Skeletal muscle tissue (tissue), 4 donors: ENCODE data around the gene SYCE1L. TPM values are rescaled to one million over a fixed set of nuclear protein-coding genes. Genes with fewer than 3 reads are reported as not detected.
"Not testable (repeated sequence)": the region's sequence is repeated elsewhere in the genome, so short reads cannot be mapped to it uniquely, and the experiment has no call there.

Source experiments
- H3K27ac ChIP-seq: one replicate; pipeline ENCODE4 v1.7.0; 2013; ENCODE audit warnings: mild to moderate bottlenecking, low read depth, low read length, inconsistent platforms
- H3K27me3 ChIP-seq, 3 donors: one replicate each; pipeline ENCODE4 v1.7.0; 2013; ENCODE audit warnings: low read length in 3 of 3; ENCODE audit not compliant: control insufficient read depth in 3 of 3, insufficient read depth in 3 of 3
- H3K36me3 ChIP-seq, 3 donors: one replicate each; pipeline ENCODE4 v1.7.0; 2013; ENCODE audit warnings: low read length in 3 of 3; ENCODE audit not compliant: control insufficient read depth in 3 of 3, insufficient read depth in 3 of 3
- H3K4me1 ChIP-seq, 3 donors: one replicate each; pipeline ENCODE4 v1.7.0; 2013; ENCODE audit warnings: low read length in 3 of 3, mild to moderate bottlenecking in 3 of 3; ENCODE audit not compliant: control insufficient read depth in 3 of 3, insufficient read depth in 3 of 3
- H3K4me3 ChIP-seq, 3 donors: one replicate each; pipeline ENCODE4 v1.7.0; 2013; ENCODE audit warnings: low read length in 3 of 3
- H3K9ac ChIP-seq, 3 donors: one replicate each; pipeline ENCODE4 v1.7.0; 2013; ENCODE audit warnings: low read length in 3 of 3, mild to moderate bottlenecking in 3 of 3, moderate library complexity in 2 of 3, low read depth in 1 of 3
- H3K9me3 ChIP-seq, 3 donors: one replicate each; pipeline ENCODE4 v1.7.0; 2013; ENCODE audit warnings: low read length in 3 of 3; ENCODE audit not compliant: control insufficient read depth in 3 of 3
- total RNA-seq: library from RNA; depleted of rRNA; stranded (reverse); fragments of >200 nt; gene quantifications from one replicate; pipeline ENCODE4 v1.2.3, GENCODE V29; 2014
- donor health status: Osteomylitis.

SYCE1L gene
- total RNA-seq, 1 donor from 2014 or later = 0.52 TPM

DNA sequence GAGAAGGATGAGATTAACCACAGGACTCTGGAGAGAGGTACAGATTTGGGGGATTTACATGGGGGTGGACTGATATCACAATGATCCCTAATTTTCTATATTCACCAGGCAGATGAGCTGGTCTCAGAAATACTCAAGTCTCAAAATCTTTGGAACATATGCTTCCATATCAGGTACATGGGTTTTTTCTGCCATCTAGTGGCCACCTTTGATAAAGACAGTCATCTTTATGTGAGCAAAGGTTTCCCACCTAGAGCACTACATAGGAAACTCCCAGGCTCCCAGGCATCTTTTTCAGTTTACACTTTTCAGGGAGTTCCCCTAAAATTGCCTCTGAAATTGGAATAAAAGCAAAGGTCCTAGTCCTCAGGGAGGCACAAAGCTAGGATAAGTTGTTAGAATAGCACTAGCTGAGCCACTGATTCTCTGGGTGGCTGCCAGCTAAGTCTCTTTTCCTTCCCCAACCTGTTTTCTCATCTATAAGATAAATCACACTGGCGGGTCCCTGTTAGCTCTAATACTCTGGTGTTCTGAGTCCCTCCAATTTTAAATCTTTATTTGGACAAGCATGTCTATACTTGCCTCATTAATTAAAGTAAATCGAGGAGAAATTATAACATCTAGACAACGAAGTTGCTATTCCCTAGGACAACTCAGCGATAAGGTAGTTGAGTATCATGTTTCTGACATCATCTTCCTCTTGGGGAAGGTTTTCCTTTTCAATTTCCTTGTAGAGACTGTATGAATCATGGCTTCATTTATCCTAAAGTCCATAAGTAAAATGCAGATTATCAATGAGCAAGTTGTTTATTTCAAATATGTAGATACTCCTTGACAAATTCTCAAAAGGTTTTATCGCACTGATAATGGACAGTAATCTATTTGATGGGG lies 27.2 kb upstream of the SYCE1L start:
- Histone ChIP-seq H3K4me1 (no peaks in the 10 kb centered on the region), H3K36me3 (no peaks in the 10 kb centered on the region), H3K27me3 (peaks cover 5 to 7% (median 6%) of the 10 kb centered on the region in 3 donors), H3K9me3 (no peaks in the 10 kb centered on the region), H3K27ac (no peak overlapping the region), H3K4me3 (no peak overlapping the region), H3K9ac (no peak overlapping the region)

DNA sequence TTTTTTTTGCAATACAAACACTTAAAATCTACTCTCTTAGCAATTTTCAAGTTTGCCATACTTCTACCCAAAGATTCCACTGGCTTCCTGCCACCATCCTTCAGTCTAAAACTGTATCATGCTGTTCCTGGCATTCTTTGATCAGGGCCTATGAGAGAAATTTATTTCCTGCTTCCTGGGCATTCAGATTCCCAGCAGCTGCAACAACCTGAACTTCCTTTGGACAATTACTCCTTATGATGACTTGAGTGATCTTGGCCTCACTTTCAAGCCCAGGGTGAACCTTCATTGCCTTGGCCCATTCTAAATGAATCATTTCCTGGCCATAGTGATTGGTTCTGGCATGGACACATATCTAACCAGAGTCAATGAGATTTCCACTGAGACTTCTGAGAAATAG lies 26.3 kb upstream of the SYCE1L start:
- no peak overlapping the region for H3K4me3 ChIP-seq
- no peak overlapping the region for H3K27ac ChIP-seq
- H3K4me1 ChIP-seq = no peaks in the 10 kb centered on the region
- no peaks in the 10 kb centered on the region for H3K36me3 ChIP-seq
- H3K9ac ChIP-seq = no peak overlapping the region
- no peaks in the 10 kb centered on the region for H3K9me3 ChIP-seq
- H3K27me3 ChIP-seq = peaks cover 5 to 7% (median 6%) of the 10 kb centered on the region in 3 donors

DNA sequence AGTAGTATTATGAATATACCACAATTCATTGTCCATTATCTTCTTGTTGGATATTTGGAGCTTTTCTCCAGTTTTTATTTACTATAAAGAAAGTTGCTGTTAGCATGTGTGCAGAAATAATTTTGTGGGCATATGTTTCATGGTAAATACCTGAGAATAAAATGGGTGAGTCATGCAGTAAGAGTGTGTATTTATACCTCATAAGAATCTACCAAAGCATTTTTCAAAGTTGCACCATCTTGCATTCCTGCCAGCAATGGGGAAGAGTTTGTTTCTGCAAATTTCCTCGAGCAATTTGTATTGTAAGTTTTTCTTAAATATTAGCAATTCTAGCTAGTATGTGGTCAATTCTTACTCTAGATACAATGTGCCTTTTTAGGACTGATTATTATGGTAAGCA lies 16.1 kb upstream of the SYCE1L start:
- Histone ChIP-seq H3K27me3 (no peaks in the 10 kb centered on the region), H3K4me1 (no peaks in the 10 kb centered on the region), H3K4me3 (no peak overlapping the region), H3K27ac (no peak overlapping the region), H3K9me3 (no peaks in the 10 kb centered on the region), H3K9ac (no peak overlapping the region), H3K36me3 (no peaks in the 10 kb centered on the region)

DNA sequence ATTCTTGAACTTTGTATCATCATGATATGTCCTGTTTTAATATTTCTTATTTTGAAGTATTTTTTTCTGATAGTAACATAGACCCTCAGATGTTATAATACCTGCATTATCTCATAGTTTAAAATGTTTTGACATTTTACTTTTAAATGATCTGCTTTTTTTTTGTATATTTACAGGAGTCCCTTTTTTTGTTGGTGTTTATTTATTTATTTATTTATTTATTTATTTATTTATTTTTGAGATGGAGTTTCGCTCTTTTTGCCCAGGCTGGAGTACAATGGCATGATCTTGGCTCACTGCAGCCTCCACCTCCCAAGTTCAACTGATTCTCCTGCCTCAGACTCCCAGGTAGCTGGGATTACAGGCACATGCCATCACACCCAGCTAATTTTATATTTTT lies 12.9 kb upstream of the SYCE1L start:
- not testable (repeated sequence) for H3K9ac ChIP-seq, H3K27me3 ChIP-seq, H3K36me3 ChIP-seq, H3K4me3 ChIP-seq, H3K27ac ChIP-seq, H3K4me1 ChIP-seq, H3K9me3 ChIP-seq

DNA sequence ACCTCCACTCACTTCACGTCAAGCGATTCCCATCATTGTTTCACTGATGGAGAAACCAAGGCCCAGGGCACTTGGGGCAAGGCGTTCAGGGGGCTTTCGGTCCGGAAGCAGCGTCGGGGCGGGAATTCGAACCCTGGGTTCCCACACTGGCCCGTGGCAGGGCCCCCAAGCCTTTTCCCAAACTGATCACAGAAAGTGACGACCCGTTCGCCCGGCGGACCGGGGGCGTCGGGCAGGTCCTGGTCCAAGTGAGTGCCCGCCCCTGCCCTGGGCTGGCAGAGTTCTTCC lies 9.1 kb upstream of the SYCE1L start:
- Histone ChIP-seq H3K4me1 (peaks cover 8 to 23% (median 12%) of the 10 kb centered on the region in 3 donors), H3K27me3 (no peaks in the 10 kb centered on the region), H3K9ac (peak overlapping the region; percentile 85 to 98 (median 90)), H3K27ac (peak overlapping the region; percentile 94), H3K4me3 (peak overlapping the region; percentile 90 to 97 (median 96)), H3K9me3 (no peaks in the 10 kb centered on the region), H3K36me3 (peaks cover 18 to 25% (median 19%) of the 10 kb centered on the region in 3 donors)

DNA sequence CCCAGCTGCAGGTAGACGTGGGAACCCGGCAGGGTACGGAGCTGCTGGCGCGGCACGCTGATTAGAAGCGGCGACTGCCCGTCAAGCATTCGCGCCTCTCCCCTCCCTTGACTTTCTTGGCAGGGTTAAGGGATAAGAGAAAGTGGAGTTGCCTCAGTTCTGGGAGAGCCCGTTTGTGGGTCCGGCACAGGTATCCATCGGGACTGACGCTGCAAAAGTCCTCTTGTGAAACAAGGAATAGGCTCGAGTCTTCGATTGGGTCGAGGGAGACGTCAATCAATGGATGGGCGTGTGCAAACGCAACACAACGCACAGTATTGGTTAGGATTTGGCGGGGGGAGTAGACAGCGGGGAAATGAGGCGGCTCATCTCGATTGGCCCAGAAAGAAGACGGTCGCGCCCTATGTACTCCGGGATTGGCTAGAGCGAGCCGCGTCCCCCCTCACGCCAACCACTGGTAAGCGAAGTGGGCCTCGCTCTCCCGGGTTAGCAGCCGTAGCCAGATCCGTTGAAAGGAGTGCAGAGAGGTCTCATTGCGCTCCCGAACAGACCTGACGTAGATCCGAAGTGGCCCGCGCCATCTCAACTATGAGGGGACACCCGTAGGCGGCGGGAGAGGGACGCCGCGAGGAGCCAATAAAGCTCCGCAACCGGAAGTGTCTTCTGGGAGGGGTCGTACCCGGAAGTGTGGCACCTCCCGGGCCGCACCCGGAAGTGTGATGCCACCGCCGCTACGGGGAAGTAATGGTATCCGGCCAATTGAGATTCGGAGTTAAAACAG lies 8.5 kb upstream of the SYCE1L start, which contains the start of gene MON1B:
MON1B (plus strand) TSS at position 713 of the 781 bp plus-strand sequence. CDS start 296 bp downstream, outside the sequence.
- peak within 1 kb of the TSS; percentile 89 to 98 (median 90) for H3K9ac ChIP-seq

DNA sequence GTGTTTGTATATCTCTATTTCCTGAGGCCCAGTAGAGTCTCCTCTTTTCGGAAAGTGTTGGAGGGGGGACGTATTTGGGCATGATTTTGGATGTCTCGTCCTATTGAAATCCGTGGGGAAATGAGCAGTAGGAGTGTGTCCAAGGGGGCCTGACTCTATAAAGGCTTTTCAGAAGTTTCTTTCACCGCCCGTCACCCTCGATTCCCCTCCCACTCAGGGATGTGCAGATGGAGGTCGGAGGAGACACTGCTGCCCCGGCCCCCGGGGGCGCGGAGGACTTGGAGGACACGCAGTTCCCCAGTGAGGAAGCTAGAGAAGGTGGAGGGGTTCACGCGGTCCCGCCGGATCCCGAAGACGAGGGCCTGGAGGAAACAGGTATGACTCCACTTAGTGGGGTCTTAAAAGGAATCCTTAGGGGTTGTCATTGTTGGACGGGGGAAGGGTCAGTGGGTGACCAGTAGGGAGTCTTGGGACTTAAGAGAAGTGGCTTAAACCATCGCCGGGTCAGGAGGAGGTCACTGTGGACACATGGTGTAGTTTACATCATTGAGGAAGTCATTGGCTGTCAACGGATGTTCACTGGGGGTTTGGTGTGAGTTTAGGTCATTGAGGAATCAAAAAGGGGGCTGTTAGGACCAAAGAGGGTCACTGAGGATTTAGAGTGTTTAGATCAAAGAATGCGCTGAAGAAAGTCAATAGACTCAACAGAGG lies 7.8 kb upstream of the SYCE1L start:
- Histone ChIP-seq H3K4me3 (peak overlapping the region; percentile 90 to 97 (median 96)), H3K9me3 (no peaks in the 10 kb centered on the region), H3K9ac (peak overlapping the region; percentile 89 to 98 (median 89)), H3K27me3 (no peaks in the 10 kb centered on the region), H3K36me3 (peaks cover 27 to 34% (median 28%) of the 10 kb centered on the region in 3 donors), H3K4me1 (peaks cover 8 to 23% (median 12%) of the 10 kb centered on the region in 3 donors), H3K27ac (peak overlapping the region; percentile 94)

More for the DNA sequence above, 8.5 kb upstream of the SYCE1L start, which contains the start of gene MON1B:
- Histone ChIP-seq H3K27ac (peak within 1 kb of the TSS; percentile 94), H3K27me3 (no peaks in the 10 kb centered on the region), H3K4me1 (peaks cover 8 to 23% (median 12%) of the 10 kb centered on the region in 3 donors), H3K4me3 (peak within 1 kb of the TSS; percentile 90 to 97 (median 96)), H3K36me3 (peaks cover 24 to 30% (median 24%) of the 10 kb centered on the region in 3 donors), H3K9me3 (no peaks in the 10 kb centered on the region)

DNA sequence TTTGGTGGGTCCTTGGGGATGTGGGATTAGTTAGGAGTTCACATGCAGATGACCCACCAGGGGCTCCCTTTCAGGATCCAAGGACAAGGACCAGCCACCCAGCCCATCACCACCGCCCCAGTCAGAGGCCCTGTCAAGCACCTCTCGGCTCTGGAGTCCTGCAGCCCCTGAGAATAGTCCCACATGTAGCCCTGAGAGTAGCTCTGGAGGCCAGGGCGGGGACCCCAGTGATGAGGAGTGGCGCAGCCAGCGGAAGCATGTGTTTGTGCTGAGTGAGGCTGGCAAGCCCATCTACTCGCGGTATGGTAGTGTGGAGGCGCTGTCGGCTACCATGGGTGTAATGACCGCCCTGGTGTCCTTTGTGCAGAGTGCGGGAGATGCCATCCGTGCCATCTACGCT lies 5.8 kb upstream of the SYCE1L start:
- no peak overlapping the region for H3K9ac ChIP-seq
- H3K27ac ChIP-seq = no peak overlapping the region
- no peak overlapping the region for H3K4me3 ChIP-seq
- H3K36me3 ChIP-seq = peaks cover 34 to 51% (median 44%) of the 10 kb centered on the region in 3 donors
- H3K27me3 ChIP-seq = no peaks in the 10 kb centered on the region
- no peaks in the 10 kb centered on the region for H3K9me3 ChIP-seq
- H3K4me1 ChIP-seq = peaks cover 8 to 23% (median 12%) of the 10 kb centered on the region in 3 donors

DNA sequence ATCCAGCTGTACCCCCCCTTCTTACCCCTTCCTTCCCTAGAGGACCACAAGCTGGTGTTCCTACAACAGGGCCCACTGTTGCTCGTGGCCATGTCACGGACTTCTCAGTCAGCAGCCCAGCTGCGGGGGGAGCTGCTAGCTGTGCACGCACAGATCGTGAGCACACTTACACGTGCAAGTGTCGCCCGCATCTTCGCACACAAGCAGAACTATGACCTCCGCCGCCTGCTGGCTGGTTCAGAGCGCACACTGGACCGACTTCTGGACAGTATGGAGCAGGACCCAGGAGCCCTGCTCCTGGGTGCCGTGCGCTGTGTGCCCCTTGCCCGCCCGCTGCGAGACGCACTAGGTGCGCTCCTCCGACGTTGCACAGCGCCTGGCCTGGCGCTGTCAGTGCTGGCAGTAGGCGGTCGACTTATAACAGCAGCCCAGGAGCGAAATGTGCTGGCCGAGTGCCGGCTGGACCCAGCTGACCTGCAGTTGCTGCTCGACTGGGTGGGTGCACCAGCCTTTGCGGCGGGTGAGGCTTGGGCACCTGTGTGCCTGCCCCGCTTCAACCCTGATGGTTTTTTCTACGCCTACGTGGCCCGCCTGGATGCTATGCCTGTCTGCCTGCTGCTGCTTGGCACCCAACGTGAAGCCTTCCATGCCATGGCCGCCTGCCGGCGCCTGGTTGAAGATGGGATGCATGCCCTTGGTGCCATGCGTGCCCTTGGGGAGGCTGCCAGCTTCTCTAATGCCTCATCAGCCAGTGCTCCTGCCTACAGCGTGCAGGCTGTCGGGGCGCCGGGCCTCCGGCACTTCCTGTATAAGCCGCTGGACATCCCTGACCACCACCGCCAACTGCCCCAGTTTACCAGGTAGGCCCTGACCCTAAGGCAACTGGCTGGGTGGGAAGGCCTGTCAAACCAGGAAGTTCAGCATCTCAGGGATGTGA lies 4.6 kb upstream of the SYCE1L start:
- Histone ChIP-seq H3K36me3 (peaks cover 44 to 61% (median 52%) of the 10 kb centered on the region in 3 donors), H3K27ac (no peak overlapping the region), H3K4me1 (peaks cover 8 to 23% (median 12%) of the 10 kb centered on the region in 3 donors), H3K9ac (no peak overlapping the region), H3K27me3 (no peaks in the 10 kb centered on the region), H3K4me3 (no peak overlapping the region), H3K9me3 (no peaks in the 10 kb centered on the region)
